Dermis microvascular lymphatic vessel endothelial cell (primary cell): ENCODE measurements around the gene IGF2BP1. TPM values are rescaled to one million over a fixed set of nuclear protein-coding genes. Genes with fewer than 3 reads are reported as not detected.
"Not testable (repeated sequence)": the region's sequence is repeated elsewhere in the genome, so short reads cannot be mapped to it uniquely, and the experiment has no call there.

Experiments used
- DNase-seq, 2 donors: peaks; one replicate each; pipeline versions ENCODE4 v3.0.0 to v3.0.0-alpha.2; 2010; ENCODE audit warnings: low read depth in 2 of 2
- total RNA-seq: library from RNA; depleted of rRNA; stranded (reverse); fragments of >200 nt; gene quantifications from 2 replicates; pipeline ENCODE4 v1.2.1, GENCODE V29; 2014

IGF2BP1 gene
- total RNA-seq, 1 donor from 2014 or later, result under 0.01 TPM

- no peak for DNase-seq
Observed at GRCh38 chr17:49090878-49091594, 93.9 kb downstream of the IGF2BP1 start.

GRCh38 chr17:49093131-49093530, 95.9 kb downstream of the IGF2BP1 start:
- no peak for DNase-seq

- no peak for DNase-seq
Observed at GRCh38 chr17:49100601-49101000, 103.4 kb downstream of the IGF2BP1 start.

- DNase-seq, result no peak
Observed at GRCh38 chr17:49101054-49101534, 103.9 kb downstream of the IGF2BP1 start.

GRCh38 chr17:49103360-49103759, 106.2 kb downstream of the IGF2BP1 start:
- not testable (repeated sequence) for DNase-seq

- DNase-seq, result no peak
Observed at GRCh38 chr17:49104511-49105074, 107.4 kb downstream of the IGF2BP1 start.

Other genes with a start within 250 kb of the IGF2BP1 start
- under 0.01 TPM in 1 of 2 replicates, not detected in the other for gene TTLL6, start 180.2 kb upstream of the IGF2BP1 start, total RNA-seq
- 20.9 and 28.3 TPM in 2 replicates for gene CALCOCO2, start 166.3 kb upstream of the IGF2BP1 start, total RNA-seq
- 30.8 and 48.4 TPM in 2 replicates for gene ATP5MC1, start 104.6 kb upstream of the IGF2BP1 start, total RNA-seq
- 50.8 and 78.1 TPM in 2 replicates for gene UBE2Z, start 89.0 kb upstream of the IGF2BP1 start, total RNA-seq
- gene SNF8, start 52.5 kb upstream of the IGF2BP1 start, total RNA-seq, result 86.0 and 96.0 TPM in 2 replicates
- gene GIP, start 28.8 kb upstream of the IGF2BP1 start, total RNA-seq, result not detected in 2 replicates
- under 0.01 TPM in 1 of 2 replicates, not detected in the other for gene B4GALNT2, start 135.4 kb downstream of the IGF2BP1 start, total RNA-seq
- 1.1 and 2.4 TPM in 2 replicates for gene GNGT2, start 213.2 kb downstream of the IGF2BP1 start, total RNA-seq
- gene ABI3, start 213.3 kb downstream of the IGF2BP1 start, total RNA-seq, result 10.0 and 16.9 TPM in 2 replicates
- gene PHOSPHO1, start 233.4 kb downstream of the IGF2BP1 start, total RNA-seq, result under 0.01 TPM in 1 of 2 replicates, not detected in the other